Measurements from ENCODE around the gene CELF5.

Gene CELF5

DNA sequence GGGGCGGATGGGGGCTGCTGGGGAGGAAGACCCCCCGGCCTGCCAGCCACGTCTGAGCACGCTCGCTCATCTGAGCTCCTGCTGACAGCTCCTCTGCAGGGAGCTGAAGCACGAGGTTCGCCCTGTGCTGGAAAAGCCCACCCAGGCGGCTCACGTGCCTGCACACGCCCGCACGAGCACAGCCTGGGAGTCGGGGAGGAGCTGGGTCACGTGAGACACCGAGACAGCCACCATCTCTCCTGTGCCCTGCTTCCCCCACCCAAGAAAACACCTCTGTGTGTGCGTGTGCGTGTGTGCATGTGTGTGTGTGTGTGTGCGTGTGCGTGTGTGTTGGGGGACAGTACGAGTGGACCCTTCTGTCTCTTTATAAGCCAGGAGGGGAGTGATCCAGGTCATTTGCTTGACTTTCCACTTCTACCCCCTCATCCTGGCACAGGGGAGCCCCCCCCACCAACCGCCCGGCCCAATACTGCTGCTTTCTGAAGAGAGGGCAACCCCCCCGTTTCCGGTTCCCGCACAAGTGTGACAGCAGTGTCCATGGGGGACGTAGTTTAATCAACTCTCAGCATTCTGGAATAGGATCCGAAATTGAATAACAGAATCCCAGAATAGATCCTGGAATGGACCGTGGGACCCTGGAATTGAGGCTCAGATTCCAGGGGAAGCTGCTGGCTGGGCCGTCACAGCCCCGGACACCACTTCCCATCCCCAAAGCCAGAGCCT is 42.5 kb downstream of the CELF5 start (continued):
- TF ChIP-seq, protein P1, sequence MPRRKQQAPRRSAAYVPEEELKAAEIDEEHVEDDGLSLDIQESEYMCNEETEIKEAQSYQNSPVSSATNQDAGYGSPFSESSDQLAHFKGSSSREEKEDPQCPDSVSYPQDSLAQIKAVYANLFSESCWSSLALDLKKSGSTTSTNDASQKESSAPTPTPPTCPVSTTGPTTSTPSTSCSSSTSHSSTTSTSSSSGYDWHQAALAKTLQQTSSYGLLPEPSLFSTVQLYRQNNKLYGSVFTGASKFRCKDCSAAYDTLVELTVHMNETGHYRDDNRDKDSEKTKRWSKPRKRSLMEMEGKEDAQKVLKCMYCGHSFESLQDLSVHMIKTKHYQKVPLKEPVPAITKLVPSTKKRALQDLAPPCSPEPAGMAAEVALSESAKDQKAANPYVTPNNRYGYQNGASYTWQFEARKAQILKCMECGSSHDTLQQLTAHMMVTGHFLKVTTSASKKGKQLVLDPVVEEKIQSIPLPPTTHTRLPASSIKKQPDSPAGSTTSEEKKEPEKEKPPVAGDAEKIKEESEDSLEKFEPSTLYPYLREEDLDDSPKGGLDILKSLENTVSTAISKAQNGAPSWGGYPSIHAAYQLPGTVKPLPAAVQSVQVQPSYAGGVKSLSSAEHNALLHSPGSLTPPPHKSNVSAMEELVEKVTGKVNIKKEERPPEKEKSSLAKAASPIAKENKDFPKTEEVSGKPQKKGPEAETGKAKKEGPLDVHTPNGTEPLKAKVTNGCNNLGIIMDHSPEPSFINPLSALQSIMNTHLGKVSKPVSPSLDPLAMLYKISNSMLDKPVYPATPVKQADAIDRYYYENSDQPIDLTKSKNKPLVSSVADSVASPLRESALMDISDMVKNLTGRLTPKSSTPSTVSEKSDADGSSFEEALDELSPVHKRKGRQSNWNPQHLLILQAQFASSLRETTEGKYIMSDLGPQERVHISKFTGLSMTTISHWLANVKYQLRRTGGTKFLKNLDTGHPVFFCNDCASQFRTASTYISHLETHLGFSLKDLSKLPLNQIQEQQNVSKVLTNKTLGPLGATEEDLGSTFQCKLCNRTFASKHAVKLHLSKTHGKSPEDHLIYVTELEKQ (tag by site-specific recombination; IDR thresholded peaks at IDR 0.05; ENCODE audit: borderline replicate concordance) = no peak
- TF ChIP-seq ZNF530 (tag by site-specific recombination; IDR thresholded peaks at IDR 0.05; ENCODE audit: low read depth) (no peak), ZNF677 (tag by site-specific recombination; IDR thresholded peaks at IDR 0.05) (no peak), SETDB1 (IDR thresholded peaks at IDR 0.05; ENCODE audit: insufficient read length, low read length) (no peak), ZNF776 (tag by site-specific recombination; IDR thresholded peaks at IDR 0.05; ENCODE audit: borderline replicate concordance) (no peak), ZNF404 (tag by site-specific recombination; IDR thresholded peaks at IDR 0.05) (no peak), ZNF132 (tag by site-specific recombination; IDR thresholded peaks at IDR 0.05; ENCODE audit: borderline replicate concordance) (no peak), ZNF2 (tag by site-specific recombination; IDR thresholded peaks at IDR 0.05) (no peak), KLF16 (tag by site-specific recombination; IDR thresholded peaks at IDR 0.05) (no peak), ZNF184 (tag by site-specific recombination; IDR thresholded peaks at IDR 0.05) (no peak), ZNF350 (tag by site-specific recombination; IDR thresholded peaks at IDR 0.05) (no peak), WT1 (tag by site-specific recombination; IDR thresholded peaks at IDR 0.05) (0 out of 2 replicates have a peak, but pooled peaks have one; percentile 48), YY1 (tag by site-specific recombination; IDR thresholded peaks at IDR 0.05) (no peak), ZNF416 (tag by site-specific recombination; IDR thresholded peaks at IDR 0.05) (no peak), ZIC2 (tag by site-specific recombination; IDR thresholded peaks at IDR 0.05) (peak; percentile 99), ZNF837 (tag by site-specific recombination; IDR thresholded peaks at IDR 0.05) (no peak), HOXD13 (CRISPR knock-in tag; IDR thresholded peaks at IDR 0.05; ENCODE audit: borderline replicate concordance) (no peak), ZBTB7A (tag by site-specific recombination; IDR thresholded peaks at IDR 0.05; ENCODE audit: low read depth) (no peak), SCRT2 (tag by site-specific recombination; IDR thresholded peaks at IDR 0.05) (no peak), RBAK (tag by site-specific recombination; IDR thresholded peaks at IDR 0.05) (no peak), ZNF341 (tag by site-specific recombination; IDR thresholded peaks at IDR 0.05; ENCODE audit: low read depth) (peak; percentile 92), OVOL3 (tag by site-specific recombination; IDR thresholded peaks at IDR 0.05) (no peak), ZNF169 (tag by site-specific recombination; IDR thresholded peaks at IDR 0.05) (no peak), BCL11A (tag by site-specific recombination; IDR thresholded peaks at IDR 0.05; ENCODE audit: low read depth) (no peak), YY2 (tag by site-specific recombination; IDR thresholded peaks at IDR 0.05) (no peak), ZNF174 (tag by site-specific recombination; IDR thresholded peaks at IDR 0.05) (no peak), ZSCAN30 (tag by site-specific recombination; IDR thresholded peaks at IDR 0.05) (no peak)
- TF ChIP-seq, protein P2, sequence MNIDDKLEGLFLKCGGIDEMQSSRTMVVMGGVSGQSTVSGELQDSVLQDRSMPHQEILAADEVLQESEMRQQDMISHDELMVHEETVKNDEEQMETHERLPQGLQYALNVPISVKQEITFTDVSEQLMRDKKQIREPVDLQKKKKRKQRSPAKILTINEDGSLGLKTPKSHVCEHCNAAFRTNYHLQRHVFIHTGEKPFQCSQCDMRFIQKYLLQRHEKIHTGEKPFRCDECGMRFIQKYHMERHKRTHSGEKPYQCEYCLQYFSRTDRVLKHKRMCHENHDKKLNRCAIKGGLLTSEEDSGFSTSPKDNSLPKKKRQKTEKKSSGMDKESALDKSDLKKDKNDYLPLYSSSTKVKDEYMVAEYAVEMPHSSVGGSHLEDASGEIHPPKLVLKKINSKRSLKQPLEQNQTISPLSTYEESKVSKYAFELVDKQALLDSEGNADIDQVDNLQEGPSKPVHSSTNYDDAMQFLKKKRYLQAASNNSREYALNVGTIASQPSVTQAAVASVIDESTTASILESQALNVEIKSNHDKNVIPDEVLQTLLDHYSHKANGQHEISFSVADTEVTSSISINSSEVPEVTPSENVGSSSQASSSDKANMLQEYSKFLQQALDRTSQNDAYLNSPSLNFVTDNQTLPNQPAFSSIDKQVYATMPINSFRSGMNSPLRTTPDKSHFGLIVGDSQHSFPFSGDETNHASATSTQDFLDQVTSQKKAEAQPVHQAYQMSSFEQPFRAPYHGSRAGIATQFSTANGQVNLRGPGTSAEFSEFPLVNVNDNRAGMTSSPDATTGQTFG (tag by site-specific recombination; IDR thresholded peaks at IDR 0.05; ENCODE audit: borderline replicate concordance) = no peak
- TF ChIP-seq, protein P3, sequence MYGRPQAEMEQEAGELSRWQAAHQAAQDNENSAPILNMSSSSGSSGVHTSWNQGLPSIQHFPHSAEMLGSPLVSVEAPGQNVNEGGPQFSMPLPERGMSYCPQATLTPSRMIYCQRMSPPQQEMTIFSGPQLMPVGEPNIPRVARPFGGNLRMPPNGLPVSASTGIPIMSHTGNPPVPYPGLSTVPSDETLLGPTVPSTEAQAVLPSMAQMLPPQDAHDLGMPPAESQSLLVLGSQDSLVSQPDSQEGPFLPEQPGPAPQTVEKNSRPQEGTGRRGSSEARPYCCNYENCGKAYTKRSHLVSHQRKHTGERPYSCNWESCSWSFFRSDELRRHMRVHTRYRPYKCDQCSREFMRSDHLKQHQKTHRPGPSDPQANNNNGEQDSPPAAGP (tag by site-specific recombination; IDR thresholded peaks at IDR 0.05) = peak; percentile 77
- TF ChIP-seq, protein P4, sequence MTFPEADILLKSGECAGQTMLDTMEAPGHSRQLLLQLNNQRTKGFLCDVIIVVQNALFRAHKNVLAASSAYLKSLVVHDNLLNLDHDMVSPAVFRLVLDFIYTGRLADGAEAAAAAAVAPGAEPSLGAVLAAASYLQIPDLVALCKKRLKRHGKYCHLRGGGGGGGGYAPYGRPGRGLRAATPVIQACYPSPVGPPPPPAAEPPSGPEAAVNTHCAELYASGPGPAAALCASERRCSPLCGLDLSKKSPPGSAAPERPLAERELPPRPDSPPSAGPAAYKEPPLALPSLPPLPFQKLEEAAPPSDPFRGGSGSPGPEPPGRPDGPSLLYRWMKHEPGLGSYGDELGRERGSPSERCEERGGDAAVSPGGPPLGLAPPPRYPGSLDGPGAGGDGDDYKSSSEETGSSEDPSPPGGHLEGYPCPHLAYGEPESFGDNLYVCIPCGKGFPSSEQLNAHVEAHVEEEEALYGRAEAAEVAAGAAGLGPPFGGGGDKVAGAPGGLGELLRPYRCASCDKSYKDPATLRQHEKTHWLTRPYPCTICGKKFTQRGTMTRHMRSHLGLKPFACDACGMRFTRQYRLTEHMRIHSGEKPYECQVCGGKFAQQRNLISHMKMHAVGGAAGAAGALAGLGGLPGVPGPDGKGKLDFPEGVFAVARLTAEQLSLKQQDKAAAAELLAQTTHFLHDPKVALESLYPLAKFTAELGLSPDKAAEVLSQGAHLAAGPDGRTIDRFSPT (tag by site-specific recombination; IDR thresholded peaks at IDR 0.05) = no peak
- TF ChIP-seq, protein P5, sequence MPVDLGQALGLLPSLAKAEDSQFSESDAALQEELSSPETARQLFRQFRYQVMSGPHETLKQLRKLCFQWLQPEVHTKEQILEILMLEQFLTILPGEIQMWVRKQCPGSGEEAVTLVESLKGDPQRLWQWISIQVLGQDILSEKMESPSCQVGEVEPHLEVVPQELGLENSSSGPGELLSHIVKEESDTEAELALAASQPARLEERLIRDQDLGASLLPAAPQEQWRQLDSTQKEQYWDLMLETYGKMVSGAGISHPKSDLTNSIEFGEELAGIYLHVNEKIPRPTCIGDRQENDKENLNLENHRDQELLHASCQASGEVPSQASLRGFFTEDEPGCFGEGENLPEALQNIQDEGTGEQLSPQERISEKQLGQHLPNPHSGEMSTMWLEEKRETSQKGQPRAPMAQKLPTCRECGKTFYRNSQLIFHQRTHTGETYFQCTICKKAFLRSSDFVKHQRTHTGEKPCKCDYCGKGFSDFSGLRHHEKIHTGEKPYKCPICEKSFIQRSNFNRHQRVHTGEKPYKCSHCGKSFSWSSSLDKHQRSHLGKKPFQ (tag by site-specific recombination; IDR thresholded peaks at IDR 0.05) = no peak
